Psoas muscle (tissue), 8 donors: ENCODE data around the gene FOLR3. TPM values are rescaled to one million over a fixed set of nuclear protein-coding genes. Genes with fewer than 3 reads are reported as not detected.

ENCODE experiments used
- ATAC-seq, 4 donors: fragments of 200-7000 bp; cut with Tn5 transposase; one replicate each; pipeline ENCODE4 v1.9.1; 2020; ENCODE audit warnings: moderate library complexity in 3 of 4, mild to moderate bottlenecking in 2 of 4
- DNase-seq, 2 donors: peaks; one replicate each; pipeline ENCODE4 v3.0.0-alpha.2; 2020
- H3K27ac ChIP-seq: fragments of 200-600 bp; one replicate; pipeline ENCODE4 v1.8.0; 2022
- H3K27me3 ChIP-seq, 3 donors: fragments of 200-600 bp in 1 of 3; one replicate each; pipeline versions ENCODE4 v1.6.1 to v1.8.0; 2013 to 2022; ENCODE audit warnings: low read length in 2 of 3, mild to moderate bottlenecking in 2 of 3, moderate library complexity in 1 of 3; ENCODE audit not compliant: insufficient read depth in 3 of 3
- H3K36me3 ChIP-seq, 2 donors: fragments of 200-600 bp in 1 of 2; one replicate each; pipeline versions ENCODE4 v1.6.1 to v1.8.0; 2013 to 2022; ENCODE audit warnings: low read depth in 1 of 2, mild to moderate bottlenecking in 1 of 2, moderate library complexity in 1 of 2; ENCODE audit not compliant: insufficient read depth in 1 of 2
- H3K4me1 ChIP-seq: fragments of 200-600 bp; one replicate; pipeline ENCODE4 v1.8.0; 2022
- H3K4me3 ChIP-seq: fragments of 200-600 bp; one replicate; pipeline ENCODE4 v1.8.0; 2022; ENCODE audit warnings: mild to moderate bottlenecking
- H3K9me3 ChIP-seq: fragments of 200-600 bp; one replicate; pipeline ENCODE4 v1.8.0; 2022
- WGBS, 3 donors: extraction: QIAGEN DNeasy Blood & Tissue Kit; methylation state at CpG; one replicate each; pipeline versions ENCODE4 v1.1.6 to v1.1.7; 2013; 5-methylcytosine and 5-hydroxymethylcytosine counted together
- intact Hi-C, 2 donors: fragments of 100-400 bp; cut with DNase I; formaldehyde crosslinking; loops; one replicate each; pipeline versions ENCODE4 v1.11.0 to v1.14.2; 2022
- polyA plus RNA-seq, 3 donors: library from polyadenylated mRNA; stranded (reverse); fragments of 200-250 nt; gene quantifications; one replicate each; pipeline ENCODE4 v1.2.3, GENCODE V29; 2013
- total RNA-seq, 4 donors: library from RNA; stranded (reverse); fragmentation: NEBNext Ultra II Directional in 2 of 4; extraction: Animal tissue kit (Norgen Biotek cat#: 25700) in 2 of 4; gene quantifications; one replicate each; pipeline versions ENCODE4 v1.2.1 to v1.2.4, GENCODE V29; 2021 to 2023
- TF ChIP-seq, protein P1 (sequence below): fragments of 200-600 bp; IDR thresholded peaks from one replicate; pipeline ENCODE4 v1.8.0; 2022; ENCODE audit warnings: antibody characterized with exemption
- donor health status: healthy with polysubstance abuse.
- donor health status: DM: no; HTN: no; CAD: no; lungs with moderate emphysema.
- donor health status: Bipolar disorder and iron deficiency.
- donor health status: healthy.
- donor health status: DM: yes; HTN: yes; CAD: no.
- donor health status: DM: no; HTN: no; CAD: no.
- donor health status: DM: no; HTN: no; CAD: no.
- donor health status: DM: yes; HTN: yes; CAD: no.

The FOLR3 gene
- total and polyA plus RNA-seq, 7 donors: 0.09 to 0.58 TPM; not detected in 5

- H3K27ac ChIP-seq: peak overlapping the region; percentile 100
- peaks cover 0 to 16% of the 10 kb centered on the region in 2 donors for H3K36me3 ChIP-seq
- TF ChIP-seq, protein P1, sequence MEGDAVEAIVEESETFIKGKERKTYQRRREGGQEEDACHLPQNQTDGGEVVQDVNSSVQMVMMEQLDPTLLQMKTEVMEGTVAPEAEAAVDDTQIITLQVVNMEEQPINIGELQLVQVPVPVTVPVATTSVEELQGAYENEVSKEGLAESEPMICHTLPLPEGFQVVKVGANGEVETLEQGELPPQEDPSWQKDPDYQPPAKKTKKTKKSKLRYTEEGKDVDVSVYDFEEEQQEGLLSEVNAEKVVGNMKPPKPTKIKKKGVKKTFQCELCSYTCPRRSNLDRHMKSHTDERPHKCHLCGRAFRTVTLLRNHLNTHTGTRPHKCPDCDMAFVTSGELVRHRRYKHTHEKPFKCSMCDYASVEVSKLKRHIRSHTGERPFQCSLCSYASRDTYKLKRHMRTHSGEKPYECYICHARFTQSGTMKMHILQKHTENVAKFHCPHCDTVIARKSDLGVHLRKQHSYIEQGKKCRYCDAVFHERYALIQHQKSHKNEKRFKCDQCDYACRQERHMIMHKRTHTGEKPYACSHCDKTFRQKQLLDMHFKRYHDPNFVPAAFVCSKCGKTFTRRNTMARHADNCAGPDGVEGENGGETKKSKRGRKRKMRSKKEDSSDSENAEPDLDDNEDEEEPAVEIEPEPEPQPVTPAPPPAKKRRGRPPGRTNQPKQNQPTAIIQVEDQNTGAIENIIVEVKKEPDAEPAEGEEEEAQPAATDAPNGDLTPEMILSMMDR: no peak
- ATAC-seq (no peak), DNase-seq (no peak)
- H3K4me1 ChIP-seq: peaks cover 42% of the 10 kb centered on the region
- intact Hi-C loops: loop anchor here in 1 of 2 donors (1.0 kb wide), 1 partner anchor 9 kb away; the partner anchor contains the start of gene ANAPC15
- 77% methylated on average over 11 of the region's 11 CpGs for WGBS, 3 donors
- peak overlapping the region; percentile 99 for H3K4me3 ChIP-seq
- no peaks in the 10 kb centered on the region for H3K27me3 ChIP-seq
- H3K9me3 ChIP-seq: no peaks in the 10 kb centered on the region
Measured at GRCh38 chr11:72103754-72104167, 31.8 kb upstream of the FOLR3 start.

GRCh38 chr11:72105888-72106287 is 29.6 kb upstream of the FOLR3 start, which contains the start of gene TOMT:
Gene TOMT, plus strand, starts transcription at chr11:72105924. Its CDS starts 28 bp downstream, at chr11:72105952.
- Histone ChIP-seq H3K27me3 (no peaks in the 10 kb centered on the region), H3K4me3 (no peak within 1 kb of the TSS), H3K4me1 (peaks cover 22% of the 10 kb centered on the region), H3K9me3 (no peaks in the 10 kb centered on the region), H3K27ac (no peak within 1 kb of the TSS), H3K36me3 (peaks cover 0 to 19% of the 10 kb centered on the region in 2 donors)
- intact Hi-C loops: no loop called here
- WGBS, 3 donors: 92 to 96% (median 95%) methylated on average over 14 of the region's 14 CpGs
- ATAC-seq (no peak), DNase-seq (no peak)
- TF ChIP-seq, protein P1: no peak

- H3K36me3 ChIP-seq: peaks cover 0 to 15% of the 10 kb centered on the region in 2 donors
- ATAC-seq: no peak
- peak overlapping the region; percentile 80 for H3K4me3 ChIP-seq
- TF ChIP-seq, protein P1: no peak
- peak overlapping the region; percentile 88 for H3K27ac ChIP-seq
- WGBS, 3 donors: 0 to 2% (median 0%) methylated on average over 10 of the region's 10 CpGs
- no peaks in the 10 kb centered on the region for H3K9me3 ChIP-seq
- peaks cover 4% of the 10 kb centered on the region for H3K4me1 ChIP-seq
- no peaks in the 10 kb centered on the region for H3K27me3 ChIP-seq
- DNase-seq: no peak
- intact Hi-C loops: loop anchor here (1.0 to 10.0 kb wide), 4 partner anchors 8 to 313 kb away; partner anchors contain the start of genes INPPL1 (in 1 of the 2) and LAMTOR1 (in 1 of the 2)
Measured at GRCh38 chr11:72111300-72112142, 24.0 kb upstream of the FOLR3 start.

DNA sequence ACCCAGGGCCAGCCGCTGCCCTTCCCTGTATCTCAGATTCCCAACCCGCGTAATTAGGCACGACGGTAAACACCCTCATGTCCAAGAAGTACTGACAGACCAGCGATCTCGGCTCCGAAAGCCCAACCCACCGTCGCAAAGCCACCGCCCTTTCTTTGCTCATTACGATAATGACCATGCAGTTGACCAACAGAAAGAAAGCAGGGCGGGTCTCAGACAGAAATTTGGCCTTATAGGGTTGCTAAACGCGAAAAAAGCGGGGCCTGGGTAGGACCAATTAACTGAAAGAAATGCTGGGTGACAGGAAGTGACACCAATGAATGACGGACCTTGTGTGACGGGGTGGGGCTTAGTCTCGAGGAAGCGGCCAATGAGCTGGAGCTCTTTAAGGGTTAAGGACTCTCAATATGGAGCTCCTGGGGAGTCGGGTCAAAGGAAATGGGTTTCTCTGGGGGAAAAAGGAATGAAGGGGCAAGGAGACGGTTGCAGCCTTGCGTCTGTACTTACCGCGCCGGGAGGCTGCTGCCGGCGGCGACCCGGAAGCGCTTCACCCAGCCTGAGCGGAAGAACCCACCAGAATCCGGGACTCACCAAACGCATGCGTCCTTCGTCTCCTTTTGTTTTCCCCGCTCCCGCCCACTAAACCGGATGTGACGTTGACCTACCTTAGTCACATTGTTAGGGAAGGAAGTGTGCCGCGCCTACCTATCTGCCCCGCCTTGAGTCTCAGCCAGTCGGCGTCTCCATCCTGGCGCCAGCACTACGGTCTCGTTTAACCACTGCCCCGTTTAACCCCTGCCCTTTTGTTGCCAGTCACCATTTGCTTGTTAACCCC is 23.2 kb upstream of the FOLR3 start, which contains the start of gene ANAPC15:
Gene ANAPC15 (minus strand): TSS at position 553 of the 835 bp plus-strand sequence. CDS start 1,419 bp downstream, outside the sequence.
- Histone ChIP-seq H3K4me3 (peak within 1 kb of the TSS; percentile 80), H3K27ac (peak within 1 kb of the TSS; percentile 88), H3K9me3 (no peaks in the 10 kb centered on the region), H3K4me1 (peaks cover 4% of the 10 kb centered on the region), H3K27me3 (no peaks in the 10 kb centered on the region), H3K36me3 (peaks cover 0 to 14% of the 10 kb centered on the region in 2 donors)
- peak; percentile 92 to 94 (median 93) for ATAC-seq
- TF ChIP-seq, protein P1: no peak
- DNase-seq: peak; percentile 97 to 98
- intact Hi-C loops: loop anchor here (1.0 to 10.0 kb wide), 4 partner anchors 9 to 312 kb away; partner anchors contain the start of genes INPPL1 (in 1 of the 2) and LAMTOR1 (in 1 of the 2)
- WGBS, 3 donors: 0% methylated on average over 48 to 49 of the region's 49 CpGs
